ENCODE measurements around the gene DDX24.

The DDX24 gene

GRCh38 chr14:94040247-94040646, 40.8 kb downstream of the DDX24 start:
- no peaks in the 10 kb centered on the region for H3K4me1 ChIP-seq (ENCODE audit: control insufficient read depth, low read length)
- TF ChIP-seq CTCF (IDR thresholded peaks at IDR 0.05; ENCODE audit: low read depth, low read length, poor library complexity, severe bottlenecking): no peak

GRCh38 chr14:94038921-94039629, 41.9 kb downstream of the DDX24 start:
- no peak overlapping the region for H3K4me2 ChIP-seq (ENCODE audit: low read length)
- no peak overlapping the region for H3K27ac ChIP-seq (ENCODE audit: low read depth, low read length)
- H4K20me1 ChIP-seq (ENCODE audit: control insufficient read depth, insufficient read depth, low read depth, low read length): no peaks in the 10 kb centered on the region
- H3K4me1 ChIP-seq (ENCODE audit: control insufficient read depth, low read length): no peaks in the 10 kb centered on the region
- no peak for TF ChIP-seq CTCF (IDR thresholded peaks at IDR 0.05; ENCODE audit: low read depth, low read length, poor library complexity, severe bottlenecking)
- no peak for TF ChIP-seq EZH2phosphoT487 (IDR thresholded peaks at IDR 0.05; ENCODE audit: borderline replicate concordance, low read length)
- no peaks in the 10 kb centered on the region for H3K36me3 ChIP-seq (ENCODE audit: control insufficient read depth, low read length)
- no peak overlapping the region for H3K4me3 ChIP-seq (ENCODE audit: low read length)
- no peaks in the 10 kb centered on the region for H3K9me3 ChIP-seq (ENCODE audit: control insufficient read depth, insufficient read depth, low read length)
- no peaks in the 10 kb centered on the region for H3K27me3 ChIP-seq (ENCODE audit: control insufficient read depth, low read length)
- H3K9me2 ChIP-seq (replicated peaks; ENCODE audit: control insufficient read depth, low read length): no peaks in the 10 kb centered on the region
- H3K79me2 ChIP-seq (ENCODE audit: control insufficient read depth, low read length): no peaks in the 10 kb centered on the region
- H3F3A ChIP-seq (ENCODE audit: control insufficient read depth, insufficient read depth): no peaks in the 10 kb centered on the region

More at GRCh38 chr14:94040247-94040646, 40.8 kb downstream of the DDX24 start:
- Histone ChIP-seq H3K4me2 (ENCODE audit: low read length) (no peak overlapping the region), H3F3A (ENCODE audit: control insufficient read depth, insufficient read depth) (no peaks in the 10 kb centered on the region), H3K79me2 (ENCODE audit: control insufficient read depth, low read length) (no peaks in the 10 kb centered on the region), H3K9me3 (ENCODE audit: control insufficient read depth, insufficient read depth, low read length) (no peaks in the 10 kb centered on the region), H3K27me3 (ENCODE audit: control insufficient read depth, low read length) (no peaks in the 10 kb centered on the region), H3K9me2 (replicated peaks; ENCODE audit: control insufficient read depth, low read length) (no peaks in the 10 kb centered on the region), H3K27ac (ENCODE audit: low read depth, low read length) (no peak overlapping the region), H4K20me1 (ENCODE audit: control insufficient read depth, insufficient read depth, low read depth, low read length) (no peaks in the 10 kb centered on the region), H3K36me3 (ENCODE audit: control insufficient read depth, low read length) (peaks cover 10% of the 10 kb centered on the region), H3K4me3 (ENCODE audit: low read length) (no peak overlapping the region)

GRCh38 chr14:94038510-94038909, 42.5 kb downstream of the DDX24 start:
- Histone ChIP-seq H3K4me3 (ENCODE audit: low read length) (no peak overlapping the region), H3K27me3 (ENCODE audit: control insufficient read depth, low read length) (no peaks in the 10 kb centered on the region), H3F3A (ENCODE audit: control insufficient read depth, insufficient read depth) (no peaks in the 10 kb centered on the region), H3K4me1 (ENCODE audit: control insufficient read depth, low read length) (no peaks in the 10 kb centered on the region), H3K27ac (ENCODE audit: low read depth, low read length) (no peak overlapping the region), H3K9me3 (ENCODE audit: control insufficient read depth, insufficient read depth, low read length) (no peaks in the 10 kb centered on the region), H3K79me2 (ENCODE audit: control insufficient read depth, low read length) (no peaks in the 10 kb centered on the region), H4K20me1 (ENCODE audit: control insufficient read depth, insufficient read depth, low read depth, low read length) (no peaks in the 10 kb centered on the region), H3K36me3 (ENCODE audit: control insufficient read depth, low read length) (no peaks in the 10 kb centered on the region), H3K4me2 (ENCODE audit: low read length) (no peak overlapping the region), H3K9me2 (replicated peaks; ENCODE audit: control insufficient read depth, low read length) (no peaks in the 10 kb centered on the region)
- TF ChIP-seq CTCF (IDR thresholded peaks at IDR 0.05; ENCODE audit: low read depth, low read length, poor library complexity, severe bottlenecking): no peak
- no peak for TF ChIP-seq EZH2phosphoT487 (IDR thresholded peaks at IDR 0.05; ENCODE audit: borderline replicate concordance, low read length)

All from DOHH2 (cell line).